Body of pancreas (tissue), 4 donors: Measurements from ENCODE around the gene CCSER2.

Source experiments
- POLR2A ChIP-seq, 3 donors: fragments of 450-650 bp; IDR thresholded peaks; one replicate each; pipeline ENCODE4 v1.6.1; 2016; ENCODE audit warnings: antibody characterized with exemption in 3 of 3, mild to moderate bottlenecking in 2 of 3
- TF ChIP-seq, protein P1 (sequence below), 7 experiments: fragments of 450-650 bp in 4 of 7; fragments of 200-600 bp in 3 of 7; sonication (generic) in 3 of 7; IDR thresholded peaks; one replicate each; pipeline ENCODE4 v1.5.1; 2016 to 2019; ENCODE audit warnings: antibody characterized with exemption in 7 of 7

DNA sequence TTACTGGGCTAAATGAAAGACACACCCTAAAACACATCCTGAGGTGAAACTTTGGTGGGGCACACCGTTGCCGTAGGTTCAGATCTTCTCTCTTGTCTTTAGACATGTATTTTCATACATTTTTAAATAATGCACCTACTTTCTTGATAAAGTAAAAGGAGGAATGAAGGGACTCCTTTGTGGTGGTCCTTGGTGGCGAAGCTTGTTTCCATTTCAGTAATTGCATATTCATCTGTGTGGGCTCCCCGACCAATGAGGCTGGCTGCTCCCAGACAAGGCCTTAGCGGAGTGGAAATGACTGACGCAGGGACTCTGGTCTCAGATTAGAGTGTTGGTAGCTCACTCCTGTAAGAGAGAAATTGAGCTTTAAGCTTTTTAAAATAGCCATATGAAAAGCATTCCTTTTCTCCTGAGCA is 815 bp downstream of the CCSER2 start:
- TF ChIP-seq, protein P1, sequence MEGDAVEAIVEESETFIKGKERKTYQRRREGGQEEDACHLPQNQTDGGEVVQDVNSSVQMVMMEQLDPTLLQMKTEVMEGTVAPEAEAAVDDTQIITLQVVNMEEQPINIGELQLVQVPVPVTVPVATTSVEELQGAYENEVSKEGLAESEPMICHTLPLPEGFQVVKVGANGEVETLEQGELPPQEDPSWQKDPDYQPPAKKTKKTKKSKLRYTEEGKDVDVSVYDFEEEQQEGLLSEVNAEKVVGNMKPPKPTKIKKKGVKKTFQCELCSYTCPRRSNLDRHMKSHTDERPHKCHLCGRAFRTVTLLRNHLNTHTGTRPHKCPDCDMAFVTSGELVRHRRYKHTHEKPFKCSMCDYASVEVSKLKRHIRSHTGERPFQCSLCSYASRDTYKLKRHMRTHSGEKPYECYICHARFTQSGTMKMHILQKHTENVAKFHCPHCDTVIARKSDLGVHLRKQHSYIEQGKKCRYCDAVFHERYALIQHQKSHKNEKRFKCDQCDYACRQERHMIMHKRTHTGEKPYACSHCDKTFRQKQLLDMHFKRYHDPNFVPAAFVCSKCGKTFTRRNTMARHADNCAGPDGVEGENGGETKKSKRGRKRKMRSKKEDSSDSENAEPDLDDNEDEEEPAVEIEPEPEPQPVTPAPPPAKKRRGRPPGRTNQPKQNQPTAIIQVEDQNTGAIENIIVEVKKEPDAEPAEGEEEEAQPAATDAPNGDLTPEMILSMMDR (IDR thresholded peaks at IDR 0.05) = no peak
- TF ChIP-seq POLR2A (IDR thresholded peaks at IDR 0.05) = no peak
